Subcutaneous preadipocyte (primary cell): ENCODE data around the gene PRIMPOL. TPM values are rescaled to one million over a fixed set of nuclear protein-coding genes. Genes with fewer than 3 reads are reported as not detected.

Experiments
- total RNA-seq: library from RNA; depleted of rRNA; stranded (reverse); fragments of >200 nt; gene quantifications from 2 replicates; pipeline ENCODE4 v1.2.3, GENCODE V29; 2012

PRIMPOL gene, protein sequence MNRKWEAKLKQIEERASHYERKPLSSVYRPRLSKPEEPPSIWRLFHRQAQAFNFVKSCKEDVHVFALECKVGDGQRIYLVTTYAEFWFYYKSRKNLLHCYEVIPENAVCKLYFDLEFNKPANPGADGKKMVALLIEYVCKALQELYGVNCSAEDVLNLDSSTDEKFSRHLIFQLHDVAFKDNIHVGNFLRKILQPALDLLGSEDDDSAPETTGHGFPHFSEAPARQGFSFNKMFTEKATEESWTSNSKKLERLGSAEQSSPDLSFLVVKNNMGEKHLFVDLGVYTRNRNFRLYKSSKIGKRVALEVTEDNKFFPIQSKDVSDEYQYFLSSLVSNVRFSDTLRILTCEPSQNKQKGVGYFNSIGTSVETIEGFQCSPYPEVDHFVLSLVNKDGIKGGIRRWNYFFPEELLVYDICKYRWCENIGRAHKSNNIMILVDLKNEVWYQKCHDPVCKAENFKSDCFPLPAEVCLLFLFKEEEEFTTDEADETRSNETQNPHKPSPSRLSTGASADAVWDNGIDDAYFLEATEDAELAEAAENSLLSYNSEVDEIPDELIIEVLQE
- total RNA-seq, result 12.5 and 16.4 TPM in 2 replicates

DNA sequence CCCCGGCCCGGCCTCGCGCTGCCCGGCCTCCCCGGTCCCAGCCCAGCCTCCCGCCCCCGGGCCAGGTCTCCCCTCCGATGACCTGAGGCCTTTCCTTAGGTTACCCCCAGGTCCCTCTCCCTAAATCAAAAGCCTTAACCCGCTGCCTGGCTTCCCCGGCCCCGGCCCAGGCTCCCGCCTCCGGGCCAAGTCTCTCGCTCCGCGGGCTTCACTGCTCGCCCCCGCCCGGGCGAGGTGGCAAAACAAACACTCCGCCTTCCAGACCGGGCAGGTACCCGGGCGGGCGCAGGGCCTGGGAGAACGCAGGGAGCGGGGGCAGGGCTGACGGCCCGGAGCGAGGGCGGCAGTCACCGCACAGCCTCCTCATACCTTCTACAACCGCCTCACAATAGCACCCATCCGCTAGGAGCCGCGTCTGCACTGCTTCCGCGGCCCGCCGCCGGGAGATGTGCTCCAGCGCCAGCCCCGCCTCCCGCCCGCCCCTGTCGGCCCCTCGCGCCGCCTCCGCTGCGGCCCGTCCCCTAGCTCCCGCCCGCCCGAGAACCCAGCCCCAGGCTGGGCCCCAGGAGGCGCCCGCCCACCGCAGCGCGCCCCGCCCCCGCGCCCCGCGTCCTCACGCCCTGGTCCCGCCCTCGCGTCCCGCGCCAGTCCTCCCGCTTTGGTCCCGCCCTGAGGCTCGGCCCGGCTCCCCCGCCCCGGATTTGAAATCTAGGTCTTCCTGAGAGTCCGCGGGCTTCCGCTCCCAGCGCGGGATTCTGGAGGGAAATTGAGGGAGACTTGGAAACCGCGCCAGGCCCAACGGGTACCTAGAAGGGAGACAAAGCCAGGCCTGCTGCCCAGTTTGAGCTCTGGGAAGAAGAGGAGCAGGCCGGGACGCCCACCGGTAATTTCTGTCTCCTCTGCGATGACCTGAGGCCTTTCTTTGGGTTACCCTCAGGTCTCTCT is at the start of gene PRIMPOL, which contains the start of gene CASP3:
PRIMPOL (plus strand) TSS at position 713 of the 945 bp plus-strand sequence. CDS start 7,403 bp downstream, outside the sequence.
CASP3 (minus strand) TSS at position 422 of the 945 bp plus-strand sequence. CDS start 10,994 bp downstream, outside the sequence.

DNA sequence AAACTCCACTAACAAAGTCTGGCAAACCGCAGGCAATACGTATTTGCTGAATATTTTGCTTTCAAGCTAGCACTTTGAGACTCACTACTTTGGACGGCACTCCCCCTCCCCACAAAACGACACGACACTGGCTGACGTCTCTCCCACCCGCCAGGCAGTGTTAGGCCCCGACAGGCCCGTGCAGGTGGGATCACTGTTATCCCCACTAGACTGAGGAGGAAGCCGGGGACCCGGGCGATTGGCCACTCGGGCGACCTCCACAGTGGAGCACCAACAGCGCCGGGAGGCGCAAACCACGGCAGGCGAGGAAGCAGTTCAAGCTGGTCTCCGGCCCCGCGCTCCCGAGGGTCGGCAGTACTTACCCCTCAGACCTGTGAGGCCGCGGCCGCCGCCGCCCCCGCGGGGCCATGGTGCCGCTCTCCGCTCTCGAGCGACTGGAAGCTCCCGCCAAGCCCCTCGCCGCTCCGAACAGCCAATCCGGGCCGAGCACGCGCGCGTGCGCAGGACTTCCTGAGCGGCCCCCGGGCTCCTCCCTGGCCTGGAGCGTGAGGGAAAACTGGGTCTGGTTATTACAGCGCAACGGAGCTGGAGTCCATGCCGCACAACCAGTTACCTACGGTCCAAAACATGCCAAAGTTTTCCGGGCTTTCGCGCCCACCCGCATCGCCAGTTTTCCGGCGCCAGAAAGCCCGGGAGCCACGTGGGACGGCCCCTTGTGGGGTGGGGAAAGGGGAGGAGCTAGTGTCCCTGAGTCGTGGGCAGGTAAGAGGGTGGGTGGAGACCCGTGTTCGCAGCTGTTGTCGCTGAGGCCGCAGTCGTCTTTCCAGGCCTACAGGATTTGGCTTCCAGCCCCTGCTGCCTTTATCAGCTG is 84.4 kb downstream of the PRIMPOL start, which contains the start of gene CENPU:
CENPU (minus strand) TSS at position 443 of the 871 bp plus-strand sequence; CDS start at position 409, 34 bp downstream.

Other genes with a start within 250 kb of the PRIMPOL start
- gene IRF2, start 175.2 kb upstream of the PRIMPOL start, total RNA-seq, result 22.9 and 30.9 TPM in 2 replicates
- gene CASP3, start 291 bp upstream of the PRIMPOL start, total RNA-seq, result 26.5 and 26.6 TPM in 2 replicates
- gene CENPU, start 84.4 kb downstream of the PRIMPOL start, total RNA-seq, result 15.4 and 28.9 TPM in 2 replicates
- 66.1 and 95.9 TPM in 2 replicates for gene ACSL1, start 176.2 kb downstream of the PRIMPOL start, total RNA-seq